GM13976 (cell line): Measurements from ENCODE around the gene FETUB.

Experiments used
- DNase-seq: peaks from one replicate; pipeline ENCODE4 v3.0.0; 2012; ENCODE audit warnings: low spot score
- in situ Hi-C: fragments of 300-500 bp; cut with MboI; formaldehyde crosslinking; loops from one replicate; pipeline ENCODE4 v1.12.0; 2022; ENCODE audit warnings: low sequenced_read_pairs, mixed read lengths, inconsistent platforms; ENCODE audit not compliant: unreplicated experiment
- TF ChIP-seq, protein P1 (sequence below): IDR thresholded peaks from 2 replicates; pipeline ENCODE4 v1.5.1; 2012; ENCODE audit warnings: borderline replicate concordance, mild to moderate bottlenecking; ENCODE audit not compliant: insufficient read depth; ENCODE audit errors: extremely low read depth, missing control alignments, control extremely low read depth

The FETUB gene

DNA sequence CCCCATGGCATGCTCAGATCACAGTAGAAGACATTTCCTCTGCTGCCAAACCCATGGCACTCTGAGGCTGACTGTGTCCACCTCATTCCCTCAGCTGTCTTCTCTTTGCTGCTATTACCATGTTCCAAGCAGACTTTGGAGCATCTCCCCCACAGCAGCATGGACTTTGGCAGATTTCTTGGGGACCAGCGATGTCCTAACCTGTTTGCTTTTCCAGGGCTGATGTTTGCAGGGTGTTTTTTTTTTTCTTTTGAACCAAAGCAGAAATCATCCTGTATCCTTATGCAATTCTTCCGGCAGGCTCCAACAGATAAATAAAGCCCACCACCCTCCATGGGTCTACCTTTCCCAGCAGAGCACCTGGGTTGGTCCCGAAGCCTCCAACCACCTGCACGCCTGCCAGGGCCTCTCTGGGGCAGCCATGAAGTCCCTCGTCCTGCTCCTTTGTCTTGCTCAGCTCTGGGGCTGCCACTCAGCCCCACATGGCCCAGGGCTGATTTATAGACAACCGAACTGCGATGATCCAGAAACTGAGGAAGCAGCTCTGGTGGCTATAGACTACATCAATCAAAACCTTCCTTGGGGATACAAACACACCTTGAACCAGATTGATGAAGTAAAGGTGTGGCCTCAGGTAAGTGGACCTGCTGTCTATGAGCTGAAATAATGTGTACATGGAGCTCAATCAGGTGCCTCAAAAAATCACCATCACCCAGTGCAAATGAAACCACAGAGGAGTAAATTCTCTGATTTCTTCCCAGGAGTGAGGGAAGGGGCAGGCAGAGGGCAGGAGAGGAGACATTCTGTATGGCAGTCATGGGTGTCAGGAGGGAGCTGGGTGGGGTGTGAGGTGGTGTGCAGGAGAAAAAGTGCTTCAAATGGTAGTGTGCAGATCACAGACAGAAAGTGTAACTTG, 27.2 kb upstream of the FETUB start, which contains the start of gene AHSG:
TSS of gene AHSG (plus strand) at position 340 of the 916 bp plus-strand sequence. CDS start at position 422, 82 bp downstream.
- DNase-seq: no peak
- in situ Hi-C loops: no loop called here
- TF ChIP-seq, protein P1, sequence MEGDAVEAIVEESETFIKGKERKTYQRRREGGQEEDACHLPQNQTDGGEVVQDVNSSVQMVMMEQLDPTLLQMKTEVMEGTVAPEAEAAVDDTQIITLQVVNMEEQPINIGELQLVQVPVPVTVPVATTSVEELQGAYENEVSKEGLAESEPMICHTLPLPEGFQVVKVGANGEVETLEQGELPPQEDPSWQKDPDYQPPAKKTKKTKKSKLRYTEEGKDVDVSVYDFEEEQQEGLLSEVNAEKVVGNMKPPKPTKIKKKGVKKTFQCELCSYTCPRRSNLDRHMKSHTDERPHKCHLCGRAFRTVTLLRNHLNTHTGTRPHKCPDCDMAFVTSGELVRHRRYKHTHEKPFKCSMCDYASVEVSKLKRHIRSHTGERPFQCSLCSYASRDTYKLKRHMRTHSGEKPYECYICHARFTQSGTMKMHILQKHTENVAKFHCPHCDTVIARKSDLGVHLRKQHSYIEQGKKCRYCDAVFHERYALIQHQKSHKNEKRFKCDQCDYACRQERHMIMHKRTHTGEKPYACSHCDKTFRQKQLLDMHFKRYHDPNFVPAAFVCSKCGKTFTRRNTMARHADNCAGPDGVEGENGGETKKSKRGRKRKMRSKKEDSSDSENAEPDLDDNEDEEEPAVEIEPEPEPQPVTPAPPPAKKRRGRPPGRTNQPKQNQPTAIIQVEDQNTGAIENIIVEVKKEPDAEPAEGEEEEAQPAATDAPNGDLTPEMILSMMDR: no peak

DNA sequence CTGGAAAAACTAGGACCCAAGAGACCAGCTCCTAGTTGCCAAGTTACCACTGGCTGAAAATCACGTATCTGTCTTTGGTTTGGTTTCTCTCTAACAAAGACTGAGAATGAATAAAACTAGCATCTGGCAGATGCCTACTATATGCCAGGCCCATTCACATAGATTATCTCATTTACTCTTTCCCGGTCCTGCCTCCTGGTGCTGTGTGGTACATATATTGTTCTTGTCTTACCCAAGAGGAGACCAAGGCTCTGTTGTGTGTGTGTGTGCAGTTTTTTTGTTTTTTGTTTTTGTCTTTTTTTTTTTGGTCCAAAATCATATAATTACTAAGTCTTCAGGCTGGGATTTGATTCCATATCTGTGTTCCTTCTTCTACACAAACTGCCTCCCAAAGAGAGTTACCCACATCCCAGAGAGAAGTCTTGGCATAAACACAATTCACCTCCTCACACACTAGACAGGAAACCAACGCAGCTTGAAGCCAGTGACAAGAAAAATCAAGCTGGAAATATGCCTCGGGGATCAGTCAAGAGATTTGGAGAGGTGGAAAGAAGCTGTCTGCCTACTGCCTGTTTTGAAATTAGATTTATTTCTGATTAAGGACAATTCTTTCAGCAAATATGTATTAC, 26.4 kb upstream of the FETUB start:
- in situ Hi-C loops: no loop called here

DNA sequence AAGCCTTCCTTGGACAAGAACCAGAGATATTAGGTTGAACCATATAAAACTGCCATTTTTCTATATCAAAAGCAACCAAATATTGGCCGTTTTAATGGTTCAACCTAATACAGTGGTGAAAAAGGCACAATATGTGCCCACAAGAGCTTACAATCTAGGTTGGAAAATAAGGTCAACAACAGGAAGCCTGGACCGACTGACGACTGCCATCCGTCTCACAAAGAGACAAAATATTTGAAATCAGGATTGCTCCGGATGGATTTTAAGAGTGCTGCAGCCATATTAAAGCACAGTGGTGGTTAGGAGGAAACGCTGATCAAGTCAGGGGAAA, 26.0 kb upstream of the FETUB start:
- in situ Hi-C loops: no loop called here
- DNase-seq: no peak
- TF ChIP-seq, protein P1: no peak

More for the DNA sequence above, 26.4 kb upstream of the FETUB start:
- TF ChIP-seq, protein P1: no peak
- no peak for DNase-seq

DNA sequence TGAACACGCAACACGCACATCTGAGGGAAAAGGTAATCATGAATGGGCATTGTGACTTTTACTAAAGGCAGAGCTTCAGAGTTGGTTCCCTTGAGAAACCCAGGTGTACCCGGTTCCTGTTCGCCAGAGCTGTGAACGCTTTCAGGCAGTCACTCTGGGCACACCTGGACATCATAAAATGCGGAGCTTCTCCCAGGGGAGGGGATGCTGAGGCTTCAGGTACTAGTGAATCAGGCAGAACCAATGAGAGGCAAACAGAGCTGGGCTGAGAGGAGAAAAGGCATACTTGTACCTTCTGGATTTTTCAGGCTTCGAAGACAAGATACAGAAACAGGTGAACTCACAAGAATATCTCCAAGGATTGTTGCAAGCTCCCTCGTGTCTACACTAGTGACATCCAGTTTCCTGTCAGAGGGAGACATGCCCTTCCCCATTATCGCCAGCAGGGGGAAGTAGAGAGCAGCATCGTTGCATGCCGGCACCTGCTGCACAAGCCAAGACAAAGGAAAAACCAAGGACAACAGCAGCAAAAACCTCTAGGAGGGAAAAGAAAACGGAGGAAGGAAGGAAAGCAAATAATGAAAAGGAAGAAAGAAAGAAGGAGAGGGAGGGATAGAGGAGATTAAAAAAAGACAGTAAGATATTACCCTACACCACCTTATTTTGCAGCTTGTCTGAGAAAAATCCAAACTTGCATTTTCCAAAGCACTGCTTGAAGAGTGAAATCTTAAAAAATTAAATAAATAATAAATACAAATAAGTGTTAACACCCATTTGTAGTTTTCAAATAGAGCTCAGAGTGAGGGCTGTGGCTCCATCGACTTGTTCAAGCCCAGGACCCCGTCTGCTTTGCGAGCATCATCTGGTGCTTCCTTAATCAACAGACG, 25.4 kb upstream of the FETUB start:
- in situ Hi-C loops: no loop called here
- TF ChIP-seq, protein P1: peak; percentile 97
- DNase-seq: peak; percentile 86

DNA sequence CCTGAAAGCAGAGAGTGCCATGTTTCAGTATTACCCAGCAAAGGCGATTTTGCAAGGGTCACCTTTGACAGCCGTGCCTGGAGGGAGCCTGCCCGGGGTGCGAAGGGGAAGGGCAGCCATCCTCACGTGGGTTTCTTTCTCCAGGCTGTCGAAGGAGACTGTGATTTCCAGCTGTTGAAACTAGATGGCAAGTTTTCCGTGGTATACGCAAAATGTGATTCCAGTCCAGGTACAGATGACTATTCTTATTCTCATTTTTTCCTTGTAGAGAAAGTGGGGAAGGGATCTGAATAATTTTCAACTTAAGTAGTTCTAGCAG, 23.9 kb upstream of the FETUB start:
- in situ Hi-C loops: no loop called here
- TF ChIP-seq, protein P1: no peak
- DNase-seq: no peak

DNA sequence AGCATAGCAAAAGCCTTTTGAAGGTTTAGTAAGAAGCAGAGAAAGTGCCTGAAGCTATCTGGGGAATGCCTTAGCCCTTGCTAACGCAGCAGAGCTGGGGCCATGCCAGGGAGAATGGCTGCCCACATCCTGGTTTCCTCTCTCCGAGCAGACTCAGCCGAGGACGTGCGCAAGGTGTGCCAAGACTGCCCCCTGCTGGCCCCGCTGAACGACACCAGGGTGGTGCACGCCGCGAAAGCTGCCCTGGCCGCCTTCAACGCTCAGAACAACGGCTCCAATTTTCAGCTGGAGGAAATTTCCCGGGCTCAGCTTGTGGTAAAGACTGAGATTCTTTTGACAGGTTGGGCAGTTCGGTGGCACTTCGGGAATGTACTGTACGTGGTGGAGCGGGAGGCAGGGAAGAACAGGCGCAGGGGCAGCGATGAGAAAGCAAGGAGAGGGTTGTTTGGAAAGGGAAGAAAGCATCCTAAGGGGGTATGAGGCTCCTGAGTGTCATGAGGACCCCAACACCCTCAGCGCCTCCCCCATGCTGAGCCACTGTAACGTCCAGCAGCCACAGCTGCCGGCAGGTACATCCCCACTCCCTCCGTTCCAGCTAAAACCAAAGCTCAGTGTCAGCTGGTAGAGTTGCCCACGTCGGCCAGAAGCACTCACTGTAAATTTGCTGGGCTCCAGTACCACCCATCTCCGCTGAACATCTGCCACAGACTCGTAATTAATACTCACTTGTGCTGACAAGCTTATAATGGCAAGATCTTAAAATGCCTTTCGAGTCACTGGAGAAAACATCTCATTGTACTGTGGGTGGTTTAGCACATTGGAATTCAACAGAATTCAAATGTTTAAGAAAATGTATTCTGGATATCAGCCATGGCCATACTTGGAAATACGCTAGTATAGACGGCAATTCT, 22.9 kb upstream of the FETUB start:
- TF ChIP-seq, protein P1: peak; percentile 95
- in situ Hi-C loops: no loop called here
- peak; percentile 92 for DNase-seq
